ENCODE results near the gene PLAC9. TPM values are rescaled to one million over a fixed set of nuclear protein-coding genes. Genes with fewer than 3 reads are reported as not detected.
A peak's percentile ranks its signal among the peaks of the same experiment; 100 is the strongest.

The PLAC9 gene
- total RNA-seq, 1 donor from 2014 or later: 44.2 TPM

GRCh38 chr10:80184291-80184690, 51.8 kb downstream of the PLAC9 start:
- DNase-seq (ENCODE audit: low spot score): no peak

- no peak for DNase-seq (ENCODE audit: low spot score)
Measured at GRCh38 chr10:80185578-80186299, 53.2 kb downstream of the PLAC9 start.

GRCh38 chr10:80186364-80187012, 54.0 kb downstream of the PLAC9 start:
- DNase-seq (ENCODE audit: low spot score): no peak

- no peak for DNase-seq (ENCODE audit: low spot score)
Measured at GRCh38 chr10:80187060-80187459, 54.5 kb downstream of the PLAC9 start.

DNA sequence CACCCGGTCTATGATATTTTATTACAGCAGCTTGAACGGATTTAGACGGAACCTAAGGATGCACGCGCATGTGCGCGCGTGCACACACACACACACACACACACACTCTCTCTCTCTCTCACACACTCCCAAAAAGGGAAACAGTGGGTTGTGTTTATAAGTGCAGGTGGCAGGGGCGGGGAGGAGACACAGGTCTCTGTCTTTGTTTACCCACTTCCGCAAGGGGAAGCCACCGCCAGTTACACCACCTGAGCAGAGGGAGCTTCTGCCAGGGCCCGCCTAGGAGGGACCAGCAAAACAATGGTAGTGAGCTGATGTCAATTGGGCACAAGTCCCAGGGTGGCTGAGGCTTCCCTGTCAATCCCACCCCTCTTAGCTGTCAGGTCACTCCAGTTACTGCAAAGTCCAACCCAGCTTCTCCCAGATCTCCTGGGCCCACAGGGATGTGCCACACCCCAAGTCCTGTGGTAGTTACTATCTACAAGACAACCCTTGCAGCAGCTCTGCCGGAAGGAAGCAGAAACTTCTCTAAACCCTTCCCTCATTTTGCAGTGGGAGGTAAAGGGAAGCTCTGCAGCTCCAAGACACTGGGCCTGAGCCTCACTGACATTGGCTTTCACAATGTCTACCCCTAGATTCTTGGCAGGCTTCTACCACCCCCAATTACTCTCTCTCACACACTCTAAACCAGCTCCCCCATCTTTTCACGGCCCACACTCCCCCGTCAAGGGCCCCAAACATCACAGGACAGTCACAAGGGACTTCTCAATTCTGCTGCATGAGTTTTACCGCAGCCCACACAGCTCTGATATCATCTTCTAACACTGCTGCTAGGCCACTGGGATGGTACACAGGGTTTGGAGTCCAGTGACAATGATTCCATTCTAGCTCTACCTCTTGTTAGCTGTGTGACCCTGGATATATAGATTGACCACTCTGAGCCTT, 55.2 kb downstream of the PLAC9 start:
- DNase-seq (ENCODE audit: low spot score): no peak

GRCh38 chr10:80188713-80189112, 56.2 kb downstream of the PLAC9 start:
- DNase-seq (ENCODE audit: low spot score): no peak

DNA sequence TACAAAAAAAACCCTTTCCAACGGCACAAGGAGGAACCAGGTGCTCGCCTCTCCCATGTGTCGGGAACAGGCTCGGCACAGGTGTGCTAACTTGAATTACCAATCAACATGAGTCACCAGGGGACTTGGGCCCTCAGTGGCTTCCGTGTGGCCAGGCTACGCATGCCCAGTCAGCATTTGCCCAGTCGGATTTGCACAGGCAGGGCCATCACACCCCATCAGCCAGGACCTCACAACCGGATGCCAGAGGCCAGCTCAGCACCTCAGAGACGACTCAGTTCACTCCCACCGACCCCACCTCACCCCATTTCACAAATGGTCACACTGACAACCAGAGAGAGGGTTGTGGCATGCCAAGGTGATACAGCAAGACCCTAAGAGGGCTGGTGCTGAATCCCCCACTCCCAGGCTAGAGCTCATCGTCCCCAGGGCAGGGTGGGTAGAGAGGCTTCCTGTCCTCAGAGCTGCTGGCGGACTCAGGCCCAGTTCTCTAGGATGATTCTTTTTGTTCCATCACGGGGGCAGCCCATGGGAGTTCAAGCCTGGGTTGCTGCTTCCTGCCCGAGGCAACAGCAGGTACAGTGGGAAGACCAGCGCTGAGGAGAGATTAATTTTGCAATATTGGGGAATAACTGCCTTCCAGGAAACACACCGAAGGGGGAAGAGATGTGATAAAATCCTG, 59.2 kb downstream of the PLAC9 start:
- peak; percentile 84 for DNase-seq (ENCODE audit: low spot score)

DNA sequence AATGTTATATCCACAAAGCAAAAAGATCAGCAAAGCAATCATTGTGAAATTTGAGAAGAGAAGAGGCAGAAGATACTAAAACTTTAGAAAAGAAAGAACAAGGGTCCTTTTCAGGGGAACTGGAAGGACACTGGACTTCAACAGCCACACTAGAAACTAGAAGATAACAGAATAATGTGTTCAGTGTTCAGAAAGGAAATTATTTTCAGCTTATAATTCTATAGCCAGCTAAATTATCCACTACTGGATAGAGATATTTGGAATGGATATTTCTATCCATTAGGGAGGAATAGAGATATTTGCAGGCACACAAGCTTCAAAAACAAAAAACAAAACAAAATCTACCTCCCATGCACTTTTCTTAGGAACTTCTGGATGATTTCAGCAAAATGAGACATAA, 60.0 kb downstream of the PLAC9 start:
- no peak for DNase-seq (ENCODE audit: low spot score)

DNA sequence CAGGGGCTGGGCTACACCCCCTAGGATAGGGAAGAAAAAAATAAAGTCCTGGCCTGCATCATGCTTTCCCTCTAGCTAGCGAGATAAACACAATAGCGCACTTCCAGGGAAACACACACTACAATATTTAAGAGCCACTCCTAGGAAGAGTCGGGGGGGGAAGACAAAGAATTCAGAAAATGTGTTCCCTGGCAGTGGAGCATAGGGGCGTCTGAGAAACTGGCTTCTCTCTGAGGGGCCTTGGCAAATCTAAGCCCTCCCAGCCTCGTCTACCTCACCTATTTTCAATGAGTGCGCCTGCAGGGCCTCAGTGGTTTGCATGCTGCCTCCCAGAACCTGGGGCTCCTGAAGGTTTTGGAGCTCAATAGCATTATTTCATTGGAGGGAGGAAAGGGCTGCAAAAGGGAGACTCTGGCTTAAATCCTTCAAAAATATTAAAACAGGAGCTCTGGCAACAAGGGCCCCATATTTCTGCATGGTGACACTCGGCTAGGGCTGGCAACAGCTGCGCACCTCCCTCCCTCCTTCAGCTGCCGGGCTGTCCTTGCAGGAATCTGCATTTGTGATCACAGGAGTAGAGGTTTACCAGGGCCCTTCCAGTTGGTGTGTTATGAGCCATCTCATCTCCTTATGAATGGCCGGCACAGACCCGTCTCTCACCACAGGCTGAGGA, 62.0 kb downstream of the PLAC9 start:
- no peak for DNase-seq (ENCODE audit: low spot score)

Other genes starting within 250 kb of the PLAC9 start
- 0.89 TPM for gene SFTPD, start 183.6 kb upstream of the PLAC9 start, total RNA-seq
- gene TMEM254, start 54.1 kb upstream of the PLAC9 start, total RNA-seq: 38.0 TPM
- gene ANXA11, start 72.8 kb downstream of the PLAC9 start, total RNA-seq: 372 TPM
- 0.75 TPM for gene MAT1A, start 156.9 kb downstream of the PLAC9 start, total RNA-seq
- gene DYDC1, start 224.0 kb downstream of the PLAC9 start, total RNA-seq: not detected
- gene DYDC2, start 224.1 kb downstream of the PLAC9 start, total RNA-seq: not detected

All from ureter (tissue), 1 donor.